ENCODE results near the gene CUEDC2. TPM values are rescaled to one million over a fixed set of nuclear protein-coding genes. Genes with fewer than 3 reads are reported as not detected.

CUEDC2 gene
- total and polyA plus RNA-seq, 4 donors = 14.4 to 36.1 (median 24.1) TPM

GRCh38 chr10:102424145-102424544 is 8.2 kb downstream of the CUEDC2 start:
- 92% methylated on average over 9 of the region's 9 CpGs for WGBS

GRCh38 chr10:102423372-102423968 is 8.9 kb downstream of the CUEDC2 start:
- peaks cover 12 to 42% (median 30%) of the 10 kb centered on the region in 4 donors for H3K4me1 ChIP-seq (ENCODE audit: control insufficient read depth in 4 of 4, insufficient read depth in 4 of 4, low read length in 3 of 4)
- no peak overlapping the region for H3K27ac ChIP-seq (ENCODE audit: low read depth in 1 of 2, low read length in 2 of 2)
- no peaks in the 10 kb centered on the region for H3K9me3 ChIP-seq (ENCODE audit: control insufficient read depth in 4 of 4, low read length in 3 of 4)
- no peak for TF ChIP-seq YY1 (IDR thresholded peaks at IDR 0.05)
- TF ChIP-seq REST (IDR thresholded peaks at IDR 0.05) = no peak
- no peak for TF ChIP-seq HNF4A (conservative IDR thresholded peaks at IDR 0.05)
- no peak for TF ChIP-seq SP1 (IDR thresholded peaks at IDR 0.05)
- TF ChIP-seq FOXA2 (IDR thresholded peaks at IDR 0.05) = no peak
- TF ChIP-seq GABPA (IDR thresholded peaks at IDR 0.05 in 1 of 2, conservative IDR thresholded peaks at IDR 0.05 in 1 of 2) = no peak
- TF ChIP-seq, protein P1, sequence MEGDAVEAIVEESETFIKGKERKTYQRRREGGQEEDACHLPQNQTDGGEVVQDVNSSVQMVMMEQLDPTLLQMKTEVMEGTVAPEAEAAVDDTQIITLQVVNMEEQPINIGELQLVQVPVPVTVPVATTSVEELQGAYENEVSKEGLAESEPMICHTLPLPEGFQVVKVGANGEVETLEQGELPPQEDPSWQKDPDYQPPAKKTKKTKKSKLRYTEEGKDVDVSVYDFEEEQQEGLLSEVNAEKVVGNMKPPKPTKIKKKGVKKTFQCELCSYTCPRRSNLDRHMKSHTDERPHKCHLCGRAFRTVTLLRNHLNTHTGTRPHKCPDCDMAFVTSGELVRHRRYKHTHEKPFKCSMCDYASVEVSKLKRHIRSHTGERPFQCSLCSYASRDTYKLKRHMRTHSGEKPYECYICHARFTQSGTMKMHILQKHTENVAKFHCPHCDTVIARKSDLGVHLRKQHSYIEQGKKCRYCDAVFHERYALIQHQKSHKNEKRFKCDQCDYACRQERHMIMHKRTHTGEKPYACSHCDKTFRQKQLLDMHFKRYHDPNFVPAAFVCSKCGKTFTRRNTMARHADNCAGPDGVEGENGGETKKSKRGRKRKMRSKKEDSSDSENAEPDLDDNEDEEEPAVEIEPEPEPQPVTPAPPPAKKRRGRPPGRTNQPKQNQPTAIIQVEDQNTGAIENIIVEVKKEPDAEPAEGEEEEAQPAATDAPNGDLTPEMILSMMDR (IDR thresholded peaks at IDR 0.05; ENCODE audit: low read depth, low read length, missing input control) = no peak
- TF ChIP-seq EGR1 (IDR thresholded peaks at IDR 0.05; ENCODE audit: low read depth in 2 of 2) = no peak
- no peak for TF ChIP-seq NR2F2 (IDR thresholded peaks at IDR 0.05)
- TF ChIP-seq ATF3 (IDR thresholded peaks at IDR 0.05) = no peak
- no peak for TF ChIP-seq FOXA1 (IDR thresholded peaks at IDR 0.05)
- TF ChIP-seq HNF4G (IDR thresholded peaks at IDR 0.05) = no peak
- no peak for TF ChIP-seq ZBTB33 (IDR thresholded peaks at IDR 0.05)
- no peak for TF ChIP-seq RAD21 (IDR thresholded peaks at IDR 0.05)
- TF ChIP-seq TAF1 (conservative IDR thresholded peaks at IDR 0.05) = no peak
- no peak for TF ChIP-seq JUND (IDR thresholded peaks at IDR 0.05)
- no peak for TF ChIP-seq RXRA (IDR thresholded peaks at IDR 0.05)
- TF ChIP-seq, protein P2, sequence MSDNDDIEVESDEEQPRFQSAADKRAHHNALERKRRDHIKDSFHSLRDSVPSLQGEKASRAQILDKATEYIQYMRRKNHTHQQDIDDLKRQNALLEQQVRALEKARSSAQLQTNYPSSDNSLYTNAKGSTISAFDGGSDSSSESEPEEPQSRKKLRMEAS (IDR thresholded peaks at IDR 0.05) = no peak
- 93% methylated on average over 13 of the region's 13 CpGs for WGBS
- DNase-seq (ENCODE audit: low spot score) = no peak
- H3K27me3 ChIP-seq (ENCODE audit: control insufficient read depth in 4 of 4, insufficient read depth in 4 of 4, low read length in 3 of 4) = no peaks in the 10 kb centered on the region
- peaks cover 0 to 10% (median 2%) of the 10 kb centered on the region in 4 donors for H3K36me3 ChIP-seq (ENCODE audit: control insufficient read depth in 4 of 4, insufficient read depth in 3 of 4, low read depth in 1 of 4, low read length in 3 of 4)
- H3K9ac ChIP-seq (ENCODE audit: low read depth in 1 of 2, low read length in 2 of 2) = no peak overlapping the region
- no peak overlapping the region for H3K4me3 ChIP-seq (ENCODE audit: low read depth in 1 of 3, low read length in 3 of 3)

More at GRCh38 chr10:102424145-102424544, 8.2 kb downstream of the CUEDC2 start:
- TF ChIP-seq RXRA (IDR thresholded peaks at IDR 0.05) = no peak
- no peak for TF ChIP-seq YY1 (IDR thresholded peaks at IDR 0.05)
- Histone ChIP-seq H3K9ac (ENCODE audit: low read depth in 1 of 2, low read length in 2 of 2) (no peak overlapping the region), H3K36me3 (ENCODE audit: control insufficient read depth in 4 of 4, insufficient read depth in 3 of 4, low read depth in 1 of 4, low read length in 3 of 4) (peaks cover 0 to 10% (median 2%) of the 10 kb centered on the region in 4 donors), H3K4me1 (ENCODE audit: control insufficient read depth in 4 of 4, insufficient read depth in 4 of 4, low read length in 3 of 4) (peaks cover 11 to 38% (median 28%) of the 10 kb centered on the region in 4 donors), H3K27ac (ENCODE audit: low read depth in 1 of 2, low read length in 2 of 2) (no peak overlapping the region), H3K4me3 (ENCODE audit: low read depth in 1 of 3, low read length in 3 of 3) (no peak overlapping the region), H3K27me3 (ENCODE audit: control insufficient read depth in 4 of 4, insufficient read depth in 4 of 4, low read length in 3 of 4) (no peaks in the 10 kb centered on the region), H3K9me3 (ENCODE audit: control insufficient read depth in 4 of 4, low read length in 3 of 4) (no peaks in the 10 kb centered on the region)
- no peak for DNase-seq (ENCODE audit: low spot score)

Measured in liver (tissue), 9 donors.